NCI-H510A treated with DMSO at 0.1 percent for 48 hours (cell line): Measurements from ENCODE around the gene MVK.
A peak's percentile ranks its signal among the peaks of the same experiment; 100 is the strongest.

Source experiments
- DNase-seq: peaks from one replicate; lab custom pipeline; 2025; lab: John Stamatoyannopoulos, UW

The MVK gene

GRCh38 chr12:109609342-109609741, 35.7 kb downstream of the MVK start:
- DNase-seq, result peak; percentile 44

GRCh38 chr12:109610523-109610922, 36.9 kb downstream of the MVK start:
- no peak for DNase-seq

- DNase-seq, result no peak
These were observed 37.6 kb downstream of the MVK start for GRCh38 chr12:109611223-109611622.

- DNase-seq, result no peak
These were observed 38.4 kb downstream of the MVK start for GRCh38 chr12:109612003-109612402.

- DNase-seq, result no peak
These were observed 39.4 kb downstream of the MVK start for GRCh38 chr12:109612975-109613502.

GRCh38 chr12:109613649-109614455, 40.3 kb downstream of the MVK start:
- no peak for DNase-seq

GRCh38 chr12:109615556-109616229, 42.1 kb downstream of the MVK start:
- DNase-seq, result no peak

- no peak for DNase-seq
These were observed 43.9 kb downstream of the MVK start for GRCh38 chr12:109617491-109617890.

- DNase-seq, result no peak
These were observed 44.5 kb downstream of the MVK start for GRCh38 chr12:109618082-109618481.

GRCh38 chr12:109619002-109619604, 45.5 kb downstream of the MVK start:
- DNase-seq, result no peak

- DNase-seq, result peak; percentile 22
These were observed 47.7 kb downstream of the MVK start for GRCh38 chr12:109621211-109621694.

GRCh38 chr12:109621901-109622364, 48.3 kb downstream of the MVK start:
- DNase-seq, result peak; percentile 74

GRCh38 chr12:109624467-109624866, 50.9 kb downstream of the MVK start:
- DNase-seq, result no peak

- DNase-seq, result no peak
These were observed 51.6 kb downstream of the MVK start for GRCh38 chr12:109625131-109625559.

- no peak for DNase-seq
These were observed 52.3 kb downstream of the MVK start for GRCh38 chr12:109625749-109626377.

GRCh38 chr12:109626378-109627115, 53.0 kb downstream of the MVK start:
- DNase-seq, result no peak

GRCh38 chr12:109627633-109628032, 54.0 kb downstream of the MVK start:
- DNase-seq, result no peak

GRCh38 chr12:109630107-109630506, 56.5 kb downstream of the MVK start:
- DNase-seq, result no peak

GRCh38 chr12:109630815-109631214, 57.2 kb downstream of the MVK start:
- no peak for DNase-seq

GRCh38 chr12:109631302-109631701, 57.7 kb downstream of the MVK start:
- DNase-seq, result no peak

- DNase-seq, result no peak
These were observed 58.2 kb downstream of the MVK start for GRCh38 chr12:109631751-109632150.
